SW480 (cell line): ENCODE measurements around the gene EFCAB10.
"Not testable (repeated sequence)": the region's sequence is repeated elsewhere in the genome, so short reads cannot be mapped to it uniquely, and the experiment has no call there.

Experiments
- DNase-seq: peaks from one replicate; pipeline ENCODE4 v3.0.0-alpha.2; 2016; ENCODE audit warnings: low spot score

EFCAB10 gene

DNA sequence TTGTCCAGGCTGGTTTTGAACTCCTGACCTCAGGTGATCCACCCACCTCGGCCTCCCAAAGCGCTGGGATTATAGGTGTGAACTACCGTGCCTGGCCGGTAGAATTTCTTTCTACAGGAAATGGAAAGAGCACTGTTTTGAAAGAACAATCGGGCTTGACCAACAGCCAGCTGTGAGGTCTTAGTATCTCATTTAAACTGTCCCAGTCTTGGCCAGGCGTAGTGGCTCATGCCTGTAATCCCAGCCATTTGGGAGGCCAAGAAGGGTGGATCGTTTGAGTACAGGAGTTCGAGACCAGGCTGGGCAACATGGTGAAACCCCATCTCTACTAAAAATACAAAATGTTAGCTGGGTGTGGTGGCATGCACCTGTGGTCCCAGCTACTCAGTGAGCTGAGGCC, 17.8 kb upstream of the EFCAB10 start:
- not testable (repeated sequence) for DNase-seq

DNA sequence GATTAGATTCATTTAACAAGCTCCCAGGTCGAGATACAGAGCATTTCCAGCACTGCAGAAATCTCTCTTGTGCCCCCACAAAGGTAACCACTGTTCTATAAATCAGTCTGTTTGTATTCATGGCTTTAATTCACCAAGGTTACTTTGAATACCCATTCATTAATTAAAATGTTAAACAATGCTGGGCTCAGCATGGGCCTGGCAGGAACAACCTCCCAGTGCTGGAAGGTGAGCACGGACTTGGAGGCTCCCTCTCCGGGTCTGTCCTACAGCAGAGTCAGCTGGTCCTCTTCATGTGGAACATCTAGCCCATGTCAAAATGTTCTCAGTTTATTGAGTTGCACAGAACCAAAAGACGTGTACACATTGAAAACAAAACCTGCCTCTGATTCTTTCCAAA, 15.6 kb upstream of the EFCAB10 start:
- DNase-seq: no peak

DNA sequence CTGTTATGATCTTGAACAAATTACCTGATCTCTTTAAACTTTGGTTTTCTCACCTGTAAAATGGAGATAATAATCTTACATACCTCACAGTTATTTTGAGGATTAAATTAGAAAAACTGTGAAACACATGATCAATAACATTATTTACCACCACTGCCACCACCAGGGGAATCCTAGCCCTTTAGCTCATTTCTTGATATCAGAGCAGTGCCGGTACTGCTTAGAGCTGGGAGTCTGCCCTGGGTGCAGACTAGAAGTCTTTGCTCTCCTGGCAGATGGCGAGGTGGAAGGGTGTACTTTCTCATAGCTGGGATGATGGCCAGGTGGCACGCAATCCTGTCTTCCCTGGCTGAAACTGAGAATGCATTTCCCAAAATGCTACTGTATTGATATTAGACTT, 12.7 kb upstream of the EFCAB10 start:
- DNase-seq: no peak

DNA sequence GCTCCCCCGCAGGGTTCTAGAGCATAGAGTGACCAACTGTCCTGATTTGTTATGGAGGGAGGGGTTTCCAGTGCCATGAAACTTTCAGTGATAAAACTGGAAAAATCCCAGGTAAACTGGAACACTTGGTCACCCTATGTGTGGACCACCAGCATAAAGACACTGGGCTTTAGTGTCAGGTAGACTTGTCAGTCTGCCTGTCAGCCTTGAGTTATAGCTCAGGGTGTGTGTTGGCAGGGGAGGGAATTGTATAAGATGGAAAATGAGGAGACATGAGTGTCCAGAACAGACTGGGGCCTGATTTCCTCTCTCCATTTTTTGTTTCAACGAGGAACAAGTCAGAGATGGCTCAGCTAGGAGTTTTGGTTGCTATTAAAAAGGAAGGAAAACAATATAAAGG, 10.2 kb upstream of the EFCAB10 start:
- DNase-seq: no peak

DNA sequence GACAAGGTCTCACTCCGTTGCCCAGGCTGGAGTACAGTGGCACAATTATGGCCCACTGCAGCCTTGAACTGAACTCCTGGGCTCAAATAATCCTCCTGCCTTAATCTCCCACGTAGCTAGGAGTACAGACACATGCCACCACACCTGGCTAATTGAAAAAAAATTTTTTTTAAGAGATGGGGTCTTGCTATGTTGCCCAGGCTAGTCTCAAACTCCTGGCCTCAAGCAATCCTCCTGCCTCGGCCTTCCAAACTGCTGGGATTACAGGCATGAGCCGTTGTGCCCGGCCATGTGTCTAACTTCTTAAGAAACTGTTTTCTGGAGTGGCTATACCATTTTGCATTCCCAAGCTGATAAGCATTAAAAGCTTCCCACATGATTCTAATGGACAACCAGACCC, 9.5 kb upstream of the EFCAB10 start:
- no peak for DNase-seq

DNA sequence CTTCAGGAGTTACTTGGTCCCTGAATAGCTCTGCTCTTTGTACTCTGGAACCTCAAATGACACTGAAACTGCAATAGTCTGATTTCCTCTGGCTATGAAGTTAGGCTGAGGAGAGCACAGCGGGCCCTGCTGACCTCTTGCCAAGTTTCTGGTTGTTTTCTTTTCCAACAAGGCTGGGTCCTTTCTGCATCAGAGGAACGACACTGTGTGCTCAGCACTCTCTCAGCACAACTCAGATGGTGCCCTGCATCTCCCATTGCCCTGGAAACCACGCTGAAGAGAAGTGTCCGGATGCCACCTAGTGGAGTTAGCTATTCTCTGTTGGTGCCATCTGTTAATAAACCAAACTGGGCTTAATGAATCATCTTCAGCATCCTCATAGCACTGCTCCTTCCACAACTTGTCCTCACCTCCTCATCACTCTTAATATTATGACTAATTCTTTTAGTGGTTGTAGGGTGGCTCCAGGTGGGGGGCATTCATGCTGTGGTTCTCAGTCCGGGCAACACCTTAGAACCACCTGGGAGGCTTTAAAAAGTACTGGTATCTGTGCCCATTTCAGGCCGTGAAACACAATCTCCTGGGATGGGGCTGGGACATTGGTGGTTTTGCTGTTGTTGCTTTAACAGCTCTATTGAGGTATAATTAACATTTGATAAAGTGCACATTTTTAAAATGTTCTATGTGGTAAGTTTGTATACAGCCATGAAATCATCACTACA, 8.2 kb upstream of the EFCAB10 start:
- DNase-seq: peak; percentile 91

DNA sequence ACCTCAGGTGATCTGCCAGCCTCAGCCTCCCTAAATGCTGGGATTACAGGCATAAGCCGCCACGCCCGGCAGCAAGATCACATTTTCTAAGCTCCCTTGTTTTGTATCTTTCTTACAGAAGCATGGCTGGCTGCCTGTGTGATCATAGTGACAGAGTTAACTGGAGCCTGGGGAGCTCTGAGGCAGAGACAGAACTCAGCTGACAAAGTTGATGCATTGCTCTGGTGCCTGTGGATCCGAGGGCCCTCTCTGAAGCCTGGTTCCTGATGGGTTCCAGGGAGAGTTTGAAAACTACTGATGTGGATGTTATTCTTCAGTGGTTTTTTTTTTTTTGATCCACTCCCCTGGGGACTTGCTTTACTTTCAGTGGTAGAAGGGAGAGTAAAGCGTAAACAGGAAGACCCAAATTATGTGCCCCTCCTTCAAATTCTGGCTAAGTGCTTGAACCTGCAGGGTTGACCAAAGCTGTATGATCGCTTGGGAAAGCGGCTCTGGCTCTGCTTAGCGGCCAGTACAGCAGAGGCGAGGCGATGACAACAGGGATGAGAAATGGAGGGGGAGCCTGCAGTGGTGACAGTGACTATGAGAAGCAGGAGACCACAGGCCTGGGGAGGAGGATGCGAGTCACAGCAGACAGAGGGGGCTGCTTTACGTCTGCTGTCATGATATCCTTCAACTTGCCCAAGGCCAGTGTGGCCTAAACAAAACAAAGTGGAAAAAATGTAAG, 6.8 kb upstream of the EFCAB10 start:
- DNase-seq: no peak

DNA sequence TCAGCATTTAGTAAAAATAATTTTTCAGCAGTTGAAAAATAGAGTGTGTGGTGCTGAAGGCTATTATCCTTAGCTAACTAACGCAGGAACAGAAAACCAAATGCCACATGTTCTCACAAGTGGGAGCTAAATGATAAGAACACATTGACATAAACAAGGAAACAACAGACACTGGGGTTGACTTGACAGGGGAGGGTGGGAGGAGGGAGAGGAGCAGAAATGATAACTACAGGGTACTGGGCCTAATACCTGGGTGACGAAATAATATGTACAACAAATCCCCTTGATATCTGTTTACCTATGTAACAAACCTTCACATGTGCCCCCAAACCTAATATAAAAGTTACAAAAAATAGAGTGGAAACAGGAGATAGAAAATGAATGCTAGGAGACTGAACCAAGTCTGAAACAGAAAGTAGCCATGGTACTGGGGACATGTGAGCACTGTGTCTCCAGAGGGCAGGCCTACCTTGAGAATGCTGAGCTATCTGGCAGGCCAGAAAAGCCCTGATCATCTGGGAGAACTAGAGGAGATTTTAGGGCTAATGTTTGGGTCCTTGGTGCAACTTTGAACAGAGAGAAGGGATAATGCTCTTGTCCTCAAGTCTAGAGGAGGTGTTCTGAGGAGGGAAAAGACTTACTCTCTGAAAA, 4.7 kb upstream of the EFCAB10 start:
- DNase-seq: no peak

DNA sequence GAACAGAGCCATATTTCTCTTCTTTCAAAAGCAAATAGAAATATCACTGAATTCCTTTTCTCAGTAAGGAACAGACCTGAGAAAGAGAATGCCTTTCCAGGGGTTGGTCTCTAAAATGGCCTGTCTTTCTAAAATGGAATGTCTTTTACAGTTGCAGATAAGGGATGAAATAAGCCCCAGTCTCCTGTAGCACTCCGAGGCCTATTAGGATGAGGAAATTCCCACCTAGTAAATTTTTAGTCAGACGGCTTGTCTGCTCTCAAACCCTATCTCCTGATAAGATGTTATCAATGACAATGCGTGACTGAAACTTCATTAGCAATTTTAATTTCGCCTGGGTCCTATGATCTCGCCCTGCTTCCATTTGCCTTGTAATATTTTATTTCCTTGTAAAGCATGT, 2.9 kb upstream of the EFCAB10 start:
- no peak for DNase-seq

DNA sequence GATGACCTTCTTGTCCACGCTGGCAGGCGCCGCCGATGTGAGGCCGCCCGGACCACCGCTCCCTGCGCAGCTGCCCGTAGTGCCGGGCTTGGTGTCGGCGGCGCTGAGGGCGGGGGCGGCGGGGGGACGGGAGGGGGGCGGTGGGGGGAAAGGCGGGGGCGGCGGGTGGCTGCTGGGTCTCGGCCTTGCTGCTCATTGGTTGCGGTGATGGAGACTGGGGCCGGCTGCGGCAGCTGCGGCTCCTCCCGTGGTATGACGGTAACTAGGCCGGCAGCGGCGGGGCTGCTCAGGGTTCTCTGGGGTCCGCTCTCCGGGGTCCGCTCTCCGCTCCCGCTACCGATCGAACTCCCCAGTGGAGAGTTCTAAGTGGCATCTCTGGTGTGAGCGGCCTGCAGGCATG, 1.8 kb upstream of the EFCAB10 start:
- DNase-seq: no peak

DNA sequence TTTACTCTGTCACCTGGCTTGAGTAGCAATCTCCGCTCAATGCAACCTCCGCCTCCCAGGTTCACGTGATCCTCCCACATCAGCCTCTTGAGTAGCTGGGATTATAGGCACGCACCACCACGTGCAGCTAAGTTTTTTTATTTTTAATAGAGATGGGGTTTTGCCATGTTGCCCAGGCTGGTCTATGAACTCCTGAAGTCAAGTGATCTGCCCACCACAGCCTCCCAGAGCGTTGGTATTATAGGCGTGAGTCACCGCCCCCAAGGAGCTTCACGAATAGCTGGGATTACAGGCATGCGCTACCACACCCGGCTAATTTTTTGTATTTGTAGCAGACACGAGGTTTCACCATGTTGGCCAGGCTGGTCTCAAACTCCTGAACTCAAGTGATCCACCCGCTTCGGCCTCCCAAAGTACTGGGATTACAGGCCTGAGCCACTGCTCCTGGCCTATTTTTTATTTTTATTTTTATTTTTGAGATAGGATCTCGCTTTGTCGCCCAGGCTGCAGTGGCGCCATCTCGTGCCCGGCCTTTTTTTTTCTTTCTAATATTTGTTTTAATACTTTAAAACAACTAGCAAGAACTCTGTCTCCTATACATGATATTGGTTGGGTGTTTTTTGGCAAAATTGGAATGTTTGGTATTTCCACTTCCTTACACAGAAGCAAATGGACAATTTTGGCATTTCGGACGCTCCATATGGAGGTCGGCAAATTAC, 1.1 kb downstream of the EFCAB10 start:
- DNase-seq: no peak

DNA sequence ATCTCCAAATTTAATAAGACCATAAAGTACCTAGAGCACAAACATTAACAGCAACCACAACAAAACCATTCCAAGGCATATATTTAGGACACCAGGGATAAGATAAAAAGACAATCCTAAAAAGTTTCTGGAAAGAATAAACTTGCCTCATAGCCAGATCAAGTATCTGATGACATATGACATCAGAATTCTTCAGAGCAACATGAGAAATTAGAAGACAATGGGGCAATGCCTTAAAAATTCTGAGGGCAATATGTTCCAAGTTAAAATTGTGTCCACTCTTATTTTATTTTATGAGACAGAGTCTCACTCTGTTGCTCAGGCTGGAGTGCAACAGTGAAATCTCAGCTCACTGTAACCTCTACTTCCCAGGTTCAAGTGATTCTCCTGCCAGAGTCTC, 2.8 kb downstream of the EFCAB10 start:
- DNase-seq: no peak

DNA sequence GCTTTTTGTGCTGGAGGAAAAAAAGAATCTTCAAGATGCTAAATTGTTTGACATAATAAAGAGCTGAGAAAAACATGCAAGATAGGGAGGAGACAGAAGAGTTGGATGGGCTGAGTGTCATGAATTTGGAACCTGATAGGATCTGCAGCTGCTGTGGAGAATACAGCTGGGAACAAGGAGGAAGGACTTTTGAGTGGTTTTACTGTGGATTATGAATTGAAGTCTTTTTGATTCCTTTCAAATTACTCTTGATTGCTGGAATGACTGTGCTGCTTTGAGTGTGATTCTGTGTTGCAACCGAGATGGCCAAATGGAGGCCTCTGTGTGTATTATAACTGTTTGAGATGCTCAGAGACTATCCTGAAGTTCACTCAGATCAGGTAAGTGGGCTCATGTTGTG, 4.0 kb downstream of the EFCAB10 start:
- DNase-seq: no peak

DNA sequence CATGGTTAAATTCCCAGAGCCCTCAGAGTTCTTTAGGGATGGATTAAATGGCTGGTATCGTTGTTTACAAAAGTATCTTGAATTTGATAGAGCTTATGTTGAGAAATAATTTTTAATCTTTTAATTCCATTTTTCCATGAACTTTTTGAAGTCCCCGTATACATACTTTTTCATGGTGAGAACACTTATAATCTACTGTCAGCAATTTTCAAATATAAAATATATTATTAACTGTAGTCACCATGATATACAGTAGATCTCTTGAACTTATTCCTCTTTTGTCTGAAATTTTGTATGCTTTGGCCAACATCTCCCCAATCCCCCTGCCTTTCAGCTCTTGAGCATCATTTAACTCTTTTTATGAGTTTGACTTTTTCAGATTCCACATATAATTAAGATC, 9.4 kb downstream of the EFCAB10 start:
- no peak for DNase-seq

DNA sequence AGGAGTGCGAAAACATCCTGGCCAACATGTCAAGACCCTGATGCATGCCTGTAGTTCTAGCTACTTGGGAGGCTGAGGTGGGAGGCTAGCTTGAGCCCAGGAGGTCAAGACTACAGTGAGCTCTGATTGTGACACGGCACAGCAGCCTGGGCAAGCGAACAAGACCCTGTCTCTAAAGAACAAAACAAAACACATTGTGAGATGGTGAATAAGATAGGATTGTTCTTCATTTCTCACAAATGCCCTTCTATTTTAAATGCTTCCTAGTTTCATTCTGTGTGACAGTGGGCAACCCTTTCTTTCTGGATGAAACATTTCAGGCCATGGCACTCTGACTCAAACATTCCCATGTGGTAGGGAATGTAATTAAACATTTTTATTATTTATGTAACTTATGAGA, 13.5 kb downstream of the EFCAB10 start:
- DNase-seq: no peak

DNA sequence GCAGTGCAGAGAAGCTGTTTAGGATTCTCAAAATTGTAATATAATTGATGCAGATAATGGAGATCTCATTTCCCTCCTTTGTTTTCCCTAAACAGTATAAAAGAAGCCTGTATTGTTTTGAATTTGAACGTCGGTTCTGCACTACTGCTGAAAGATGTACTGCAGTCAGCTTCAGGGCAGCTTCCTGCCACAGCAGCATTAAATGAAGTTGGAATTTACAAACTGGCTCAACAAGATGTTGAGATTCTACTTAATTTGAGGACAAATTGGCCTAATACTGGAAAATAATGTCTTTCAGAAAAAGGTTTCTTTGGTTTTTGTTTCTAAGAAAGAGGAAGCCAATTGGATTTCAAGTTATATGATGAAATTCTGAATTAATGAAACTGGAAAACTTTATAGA, 14.3 kb downstream of the EFCAB10 start:
- DNase-seq: no peak

DNA sequence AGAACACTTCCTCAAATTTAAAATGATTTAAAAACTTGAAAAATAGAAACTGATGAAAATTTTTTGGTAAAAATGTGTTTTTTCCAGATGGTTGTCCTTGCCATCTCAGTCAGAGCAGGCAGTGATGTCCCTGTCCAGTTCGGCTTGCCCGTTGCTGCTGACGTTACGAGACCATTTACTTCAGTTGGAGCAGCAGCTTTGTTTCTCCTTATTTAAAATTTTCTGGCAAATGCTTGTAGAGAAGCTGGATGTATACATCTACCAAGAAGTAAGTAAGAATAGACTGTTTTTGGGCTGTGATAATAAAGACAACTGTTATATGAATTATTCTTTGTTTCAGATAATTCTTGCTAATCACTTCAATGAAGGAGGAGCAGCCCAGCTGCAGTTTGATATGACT, 16.1 kb downstream of the EFCAB10 start:
- DNase-seq: no peak

DNA sequence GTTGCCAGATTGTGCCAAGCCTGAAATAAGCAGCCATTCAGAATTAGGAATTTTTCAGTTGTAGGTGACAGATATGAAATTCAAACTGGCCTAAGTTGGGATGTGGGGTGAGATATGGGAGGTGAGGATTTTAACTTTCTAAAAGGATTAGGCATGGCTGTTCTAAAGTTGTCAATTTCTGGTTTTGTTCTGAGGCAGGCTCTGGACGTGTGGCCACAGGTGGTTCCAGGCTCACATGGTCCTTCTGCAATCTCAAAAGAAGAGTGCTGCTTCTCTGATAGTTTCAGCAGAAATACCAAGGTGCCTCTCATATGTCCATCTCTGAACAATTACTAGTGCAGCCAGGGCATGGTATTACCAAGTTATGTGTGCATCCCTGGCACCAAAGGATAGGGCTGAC, 21.4 kb downstream of the EFCAB10 start:
- DNase-seq: no peak

DNA sequence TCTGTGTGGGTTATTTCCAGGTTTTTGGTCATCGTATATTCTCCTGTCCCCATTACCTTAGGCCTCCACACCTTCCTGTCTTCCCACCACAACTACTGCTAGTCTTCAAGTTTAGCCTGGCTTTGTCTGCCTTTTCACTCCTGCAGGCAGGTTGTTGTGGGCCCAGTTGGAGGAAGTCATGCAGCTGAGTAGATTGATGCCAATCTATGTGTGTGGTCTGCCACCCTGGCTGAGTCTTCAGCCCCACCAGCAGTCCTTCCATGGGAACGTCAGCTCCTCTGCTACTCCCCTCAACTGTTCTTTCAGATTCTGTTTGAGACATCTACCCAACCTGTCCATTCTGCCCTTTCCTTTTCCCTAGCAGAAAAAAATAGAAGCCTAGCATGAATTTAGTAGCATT, 43.0 kb downstream of the EFCAB10 start:
- DNase-seq: no peak

DNA sequence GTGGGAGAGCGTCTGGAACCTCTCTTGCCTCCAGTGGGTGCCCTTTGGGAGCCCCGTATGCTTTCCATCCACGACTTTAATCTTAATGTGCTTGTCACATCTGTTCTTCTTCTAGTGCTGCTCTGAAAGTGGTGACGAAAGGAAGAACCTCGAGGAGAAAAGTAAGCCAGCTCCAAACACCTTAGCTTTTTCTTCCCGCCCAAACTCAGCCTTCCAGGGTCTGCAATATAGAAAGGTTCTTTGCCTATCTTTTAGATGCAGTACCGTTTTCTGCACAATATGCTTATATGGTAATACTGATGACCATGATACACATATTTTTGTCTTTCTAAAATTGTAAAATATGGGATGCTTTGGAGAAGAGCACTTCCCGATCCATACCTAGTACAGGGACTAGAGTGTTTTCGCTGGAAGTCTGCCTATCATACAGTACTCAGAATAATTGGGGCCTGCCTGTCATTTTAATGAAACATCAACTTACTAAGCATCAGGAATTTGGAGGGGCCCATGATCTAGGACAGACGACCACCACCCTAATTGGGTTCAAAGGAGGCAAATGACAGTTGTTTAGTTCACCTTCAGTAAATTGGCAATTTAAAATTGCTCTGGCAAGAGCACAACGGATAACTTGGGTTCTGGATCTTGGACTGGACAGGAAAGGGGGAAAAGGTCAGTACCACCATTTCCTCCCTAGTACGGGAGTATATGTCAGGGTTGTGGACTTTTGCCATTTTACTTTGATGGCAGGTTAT, 48.4 kb downstream of the EFCAB10 start:
- DNase-seq: no peak

DNA sequence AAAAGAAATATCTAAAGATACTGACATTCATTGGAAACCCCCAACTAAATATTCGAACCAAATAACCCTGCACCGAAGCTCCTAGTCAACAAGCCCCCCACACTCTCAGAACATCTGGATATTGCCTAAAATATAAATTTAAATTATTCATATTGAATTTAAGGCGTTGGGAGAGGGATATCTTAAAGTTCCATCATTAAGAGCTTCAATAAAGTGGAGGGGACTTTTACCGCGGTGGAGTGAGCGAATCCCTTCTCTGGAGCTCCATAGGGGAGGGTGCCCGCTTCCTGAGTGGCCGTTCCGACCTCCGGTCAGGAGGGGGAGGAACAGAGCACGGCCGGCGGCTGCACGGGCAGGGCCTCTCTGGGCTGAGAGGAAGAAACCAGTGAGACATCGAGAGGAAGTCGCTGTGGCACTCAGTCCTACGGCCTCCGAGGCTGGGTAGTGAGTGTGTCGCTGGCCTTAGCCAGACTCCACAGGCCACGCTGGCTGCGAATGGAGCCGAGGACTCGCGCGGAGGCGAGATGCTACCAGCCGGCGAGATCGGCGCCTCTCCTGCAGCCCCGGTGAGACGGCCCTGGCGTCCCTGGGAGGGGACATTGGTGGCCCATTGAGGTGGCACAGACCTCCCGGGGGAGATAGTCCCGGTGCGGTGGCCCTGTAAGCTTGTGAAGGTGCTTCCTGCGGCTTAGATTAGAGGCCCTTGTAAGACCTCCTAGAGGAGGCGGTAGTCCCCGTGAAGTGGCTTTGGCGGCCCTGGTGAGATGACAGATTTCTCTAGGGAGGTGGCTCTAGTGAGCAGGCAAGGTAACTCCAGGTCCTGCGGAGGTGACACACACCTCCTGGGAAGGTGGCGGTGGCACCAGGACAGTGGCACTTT, 49.3 kb downstream of the EFCAB10 start, which contains the start of gene RINT1:
Gene RINT1, plus strand, starts transcription at position 410 of the 880 bp plus-strand sequence. Its CDS starts 115 bp downstream, at position 525.
- DNase-seq: peak; percentile 98
